Endothelial cell of umbilical vein (primary cell): ENCODE data around the gene TSHZ3. TPM values are rescaled to one million over a fixed set of nuclear protein-coding genes. Genes with fewer than 3 reads are reported as not detected.

Source experiments
- BruUV-seq: library from RNA; stranded (reverse); fragments of 400-500 nt; replicated peaks from 2 replicates; lab custom pipeline; 2021; lab: Mats Ljungman, UMichigan
- CTCF ChIA-PET: fragments of 300-600, 350-600 bp; sonication (Branson Sonifier 250); formaldehyde crosslinking; loops from one replicate; lab custom pipeline; 2021; ENCODE audit warnings: antibody characterized with exemption, inconsistent platforms; lab: Charles Lee
- POLR2A ChIA-PET: fragments of 300-600, 350-600 bp; sonication (Branson Sonifier 250); formaldehyde crosslinking; loops from one replicate; lab custom pipeline; 2021; ENCODE audit warnings: antibody characterized with exemption, inconsistent platforms; lab: Charles Lee
- DNase-seq: peaks from one replicate; pipeline ENCODE4 v3.0.0-alpha.2; 2011; ENCODE audit warnings: low read depth, low spot score
- FAIRE-seq: peaks from 2 replicates; lab custom pipeline; 2011; peaks lifted over from hg19 to GRCh38; lab: Jason Lieb, UNC
- H2AFZ ChIP-seq: 2 replicates; pipeline ENCODE4 v1.6.0; 2012; ENCODE audit warnings: low read depth, low read length, control low read depth, inconsistent platforms
- H3K27ac ChIP-seq: 2 replicates; pipeline ENCODE4 v1.5.1; 2011; ENCODE audit warnings: low read depth, mild to moderate bottlenecking, control low read depth, low read length, moderate library complexity; ENCODE audit not compliant: insufficient read depth
- H3K27me3 ChIP-seq, 2 experiments: 2 replicates each; pipeline versions ENCODE4 v1.6.0 to v1.6.1; 2011; ENCODE audit warnings: low read length in 2 of 2, mixed read lengths in 1 of 2; ENCODE audit not compliant: control insufficient read depth in 2 of 2, insufficient read depth in 2 of 2
- H3K36me3 ChIP-seq, 2 experiments: 2 replicates in 1 of 2; 3 replicates in 1 of 2; pipeline ENCODE4 v1.5.1; 2011; ENCODE audit warnings: low read length in 2 of 2, mild to moderate bottlenecking in 1 of 2, moderate library complexity in 1 of 2; ENCODE audit not compliant: control insufficient read depth in 2 of 2, insufficient read depth in 2 of 2; ENCODE audit errors: extremely low read depth in 1 of 2
- H3K4me1 ChIP-seq: 3 replicates; pipeline ENCODE4 v1.5.1; 2011; ENCODE audit warnings: mild to moderate bottlenecking, low read length; ENCODE audit not compliant: control insufficient read depth, insufficient read depth; ENCODE audit errors: extremely low read depth
- H3K4me2 ChIP-seq: 2 replicates; pipeline ENCODE4 v1.6.1; 2011; ENCODE audit warnings: low read length, control low read depth, mixed read lengths; ENCODE audit not compliant: insufficient read depth
- H3K4me3 ChIP-seq, 3 experiments: fragments of 200-600 bp in 1 of 3; sonication (generic), shearing (Covaris generic) in 1 of 3; replicated peaks in 1 of 3; 2 replicates each; pipeline ENCODE4 v1.5.1; 2011 to 2016; ENCODE audit warnings: control low read depth in 3 of 3, low read length in 3 of 3, mild to moderate bottlenecking in 2 of 3, inconsistent platforms in 1 of 3, low read depth in 1 of 3, moderate library complexity in 1 of 3; ENCODE audit not compliant: insufficient read depth in 1 of 3
- H3K79me2 ChIP-seq: 2 replicates; pipeline ENCODE4 v1.6.0; 2012; ENCODE audit warnings: low read length, inconsistent platforms; ENCODE audit not compliant: control insufficient read depth, insufficient read depth
- H3K9ac ChIP-seq: replicated peaks from 2 replicates; pipeline ENCODE3; 2011; ENCODE audit warnings: low read length, control low read depth; ENCODE audit not compliant: insufficient read depth; ENCODE audit errors: extremely low read depth
- H3K9me1 ChIP-seq: replicated peaks from 3 replicates; pipeline ENCODE4 v1.6.0; 2011; ENCODE audit warnings: mild to moderate bottlenecking, low read length; ENCODE audit not compliant: control insufficient read depth, insufficient read depth; ENCODE audit errors: extremely low read depth
- H3K9me3 ChIP-seq: replicated peaks from 2 replicates; pipeline ENCODE4 v1.5.1; 2012; ENCODE audit warnings: low read length, inconsistent platforms; ENCODE audit not compliant: control insufficient read depth, insufficient read depth
- H4K20me1 ChIP-seq: replicated peaks from 2 replicates; pipeline ENCODE3; 2011; ENCODE audit warnings: mild to moderate bottlenecking, low read length; ENCODE audit not compliant: control insufficient read depth, insufficient read depth; ENCODE audit errors: extremely low read depth
- EZH2 ChIP-seq: IDR thresholded peaks from 2 replicates; pipeline ENCODE4 v1.6.1; 2012; ENCODE audit warnings: borderline replicate concordance, low read depth, mild to moderate bottlenecking, moderate library complexity, low read length, inconsistent platforms; ENCODE audit not compliant: severe bottlenecking
- FOS ChIP-seq: IDR thresholded peaks from 2 replicates; pipeline ENCODE4 v1.6.1; 2011; ENCODE audit warnings: mild to moderate bottlenecking, low read length, moderate library complexity, borderline replicate concordance; ENCODE audit not compliant: insufficient read depth
- GATA2 ChIP-seq: IDR thresholded peaks from 2 replicates; pipeline ENCODE4 v1.7.0; 2011; ENCODE audit warnings: low read depth, mild to moderate bottlenecking, moderate library complexity, mixed read lengths, low read length; ENCODE audit not compliant: insufficient read length, insufficient read depth
- JUN ChIP-seq: IDR thresholded peaks from 2 replicates; pipeline ENCODE4 v1.6.1; 2011; ENCODE audit warnings: borderline replicate concordance, low read depth; ENCODE audit not compliant: insufficient read length, insufficient read depth
- MYC ChIP-seq: IDR thresholded peaks from one replicate; pipeline ENCODE4 v1.6.1; 2011; ENCODE audit warnings: mild to moderate bottlenecking, low read depth, low read length
- POLR2A ChIP-seq: IDR thresholded peaks from 2 replicates; pipeline ENCODE4 v1.6.1; 2012; ENCODE audit warnings: low read depth, mild to moderate bottlenecking, control low read depth, low read length
- POLR2AphosphoS5 ChIP-seq: IDR thresholded peaks from 2 replicates; pipeline ENCODE4 v1.6.1; 2012; ENCODE audit warnings: low read depth, mild to moderate bottlenecking, control low read depth, low read length, moderate library complexity; ENCODE audit not compliant: insufficient read depth
- dilution Hi-C: fragments of 300-500 bp; cut with MboI; formaldehyde crosslinking; loops from one replicate; pipeline ENCODE4 v1.15.0; 2019; ENCODE audit warnings: low sequenced_read_pairs; ENCODE audit not compliant: extremely low pct_ligation_motif_present
- intact Hi-C: fragments of 100-400 bp; cut with micrococcal nuclease; formaldehyde crosslinking; loops from one replicate; pipeline ENCODE4 v1.10.0; 2022
- polyA plus RNA-seq, 4 experiments: library from polyadenylated mRNA; depleted of rRNA in 3 of 4; stranded (reverse) in 3 of 4; unstranded in 1 of 4; fragments of >200 nt; gene quantifications; 2 replicates each; pipeline versions ENCODE4 v1.2.1 to v1.2.3, GENCODE V29; 2011 to 2012; ENCODE audit warnings: missing spikeins in 1 of 4
- total RNA-seq: library from RNA; stranded (reverse); gene quantifications from 2 replicates; pipeline ENCODE4 v1.2.3, GENCODE V29; 2021
- TF ChIP-seq, protein P1 (sequence below), 2 donors: IDR thresholded peaks; 1 replicate in 1 of 2; 2 replicates in 1 of 2; pipeline ENCODE4 v1.5.1; 2011; ENCODE audit warnings: low read length in 2 of 2, mild to moderate bottlenecking in 2 of 2, moderate library complexity in 2 of 2, control low read depth in 1 of 2, inconsistent platforms in 1 of 2, low read depth in 1 of 2; ENCODE audit not compliant: insufficient read depth in 1 of 2; ENCODE audit errors: extremely low read depth in 1 of 2
- TF ChIP-seq, protein P2 (sequence below): IDR thresholded peaks from 2 replicates; pipeline ENCODE4 v1.6.1; 2011; ENCODE audit not compliant: insufficient read depth, insufficient read length

Gene TSHZ3
- total and polyA plus RNA-seq, 2 donors (not counting 3 experiments of a cell fraction or from before 2014, with no cell fraction given) = 1.2 to 6.2 TPM

GRCh38 chr19:31317570-31317969, 31.7 kb downstream of the TSHZ3 start:
- Histone ChIP-seq H4K20me1 (no peaks in the 10 kb centered on the region), H3K4me3 (no peak overlapping the region), H3K9me1 (no peaks in the 10 kb centered on the region), H3K36me3 (no peaks in the 10 kb centered on the region), H2AFZ (no peak overlapping the region), H3K9me3 (no peaks in the 10 kb centered on the region), H3K9ac (no peak overlapping the region), H3K4me1 (peaks cover 5% of the 10 kb centered on the region), H3K79me2 (no peaks in the 10 kb centered on the region), H3K27ac (no peak overlapping the region), H3K27me3 (no peaks in the 10 kb centered on the region), H3K4me2 (no peak overlapping the region)
- CTCF ChIA-PET = no interaction called here
- BruUV-seq = no TSS peak
- TF ChIP-seq MYC = no peak
- TF ChIP-seq, protein P1, sequence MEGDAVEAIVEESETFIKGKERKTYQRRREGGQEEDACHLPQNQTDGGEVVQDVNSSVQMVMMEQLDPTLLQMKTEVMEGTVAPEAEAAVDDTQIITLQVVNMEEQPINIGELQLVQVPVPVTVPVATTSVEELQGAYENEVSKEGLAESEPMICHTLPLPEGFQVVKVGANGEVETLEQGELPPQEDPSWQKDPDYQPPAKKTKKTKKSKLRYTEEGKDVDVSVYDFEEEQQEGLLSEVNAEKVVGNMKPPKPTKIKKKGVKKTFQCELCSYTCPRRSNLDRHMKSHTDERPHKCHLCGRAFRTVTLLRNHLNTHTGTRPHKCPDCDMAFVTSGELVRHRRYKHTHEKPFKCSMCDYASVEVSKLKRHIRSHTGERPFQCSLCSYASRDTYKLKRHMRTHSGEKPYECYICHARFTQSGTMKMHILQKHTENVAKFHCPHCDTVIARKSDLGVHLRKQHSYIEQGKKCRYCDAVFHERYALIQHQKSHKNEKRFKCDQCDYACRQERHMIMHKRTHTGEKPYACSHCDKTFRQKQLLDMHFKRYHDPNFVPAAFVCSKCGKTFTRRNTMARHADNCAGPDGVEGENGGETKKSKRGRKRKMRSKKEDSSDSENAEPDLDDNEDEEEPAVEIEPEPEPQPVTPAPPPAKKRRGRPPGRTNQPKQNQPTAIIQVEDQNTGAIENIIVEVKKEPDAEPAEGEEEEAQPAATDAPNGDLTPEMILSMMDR (IDR thresholded peaks at IDR 0.05; ENCODE audit: extremely low read depth in 1 of 2, insufficient read depth in 1 of 2, low read depth in 1 of 2, low read length in 2 of 2) = no peak
- no peak for TF ChIP-seq POLR2AphosphoS5
- no peak for TF ChIP-seq POLR2A
- TF ChIP-seq EZH2 = no peak
- TF ChIP-seq, protein P2, sequence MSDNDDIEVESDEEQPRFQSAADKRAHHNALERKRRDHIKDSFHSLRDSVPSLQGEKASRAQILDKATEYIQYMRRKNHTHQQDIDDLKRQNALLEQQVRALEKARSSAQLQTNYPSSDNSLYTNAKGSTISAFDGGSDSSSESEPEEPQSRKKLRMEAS = no peak
- no peak for TF ChIP-seq FOS
- TF ChIP-seq JUN = no peak
- TF ChIP-seq GATA2 = no peak
- intact Hi-C loops = loop anchor here (5.0 kb wide), 1 partner anchor 35 kb away; no protein-coding TSS in a partner anchor
- FAIRE-seq (no peak), DNase-seq (no peak)
- dilution Hi-C loops = no loop called here
- POLR2A ChIA-PET = no interaction called here
